ENCODE measurements around the gene FLOT1. TPM values are rescaled to one million over a fixed set of nuclear protein-coding genes. Genes with fewer than 3 reads are reported as not detected.

Gene FLOT1
- 105 TPM for polyA plus RNA-seq (ENCODE audit: insufficient read length)

- no peak for DNase-seq (ENCODE audit: low read depth)
Measured at GRCh38 chr6:30742316-30743098, at the start of gene FLOT1. FLOT1 (minus strand) TSS chr6:30742687; CDS start chr6:30742189, 498 bp downstream.

- DNase-seq (ENCODE audit: low read depth) = no peak
Measured at GRCh38 chr6:30790724-30791383, 48.4 kb upstream of the FLOT1 start.

GRCh38 chr6:30789606-30790005, 47.1 kb upstream of the FLOT1 start:
- no peak for DNase-seq (ENCODE audit: low read depth)

- no peak for DNase-seq (ENCODE audit: low read depth)
Measured at GRCh38 chr6:30787954-30788353, 45.5 kb upstream of the FLOT1 start.

GRCh38 chr6:30782425-30783014, 40.0 kb upstream of the FLOT1 start:
- no peak for DNase-seq (ENCODE audit: low read depth)

- DNase-seq (ENCODE audit: low read depth) = peak; percentile 97
Measured at GRCh38 chr6:30781743-30782424, 39.4 kb upstream of the FLOT1 start.

GRCh38 chr6:30781395-30781742, 38.9 kb upstream of the FLOT1 start:
- no peak for DNase-seq (ENCODE audit: low read depth)

GRCh38 chr6:30780642-30780920, 38.1 kb upstream of the FLOT1 start:
- DNase-seq (ENCODE audit: low read depth) = no peak

- DNase-seq (ENCODE audit: low read depth) = no peak
Measured at GRCh38 chr6:30779850-30780641, 37.6 kb upstream of the FLOT1 start.

- no peak for DNase-seq (ENCODE audit: low read depth)
Measured at GRCh38 chr6:30778001-30778635, 35.6 kb upstream of the FLOT1 start.

- no peak for DNase-seq (ENCODE audit: low read depth)
Measured at GRCh38 chr6:30777155-30777485, 34.6 kb upstream of the FLOT1 start.

GRCh38 chr6:30776390-30777154, 34.1 kb upstream of the FLOT1 start:
- DNase-seq (ENCODE audit: low read depth) = no peak

GRCh38 chr6:30775104-30775503, 32.6 kb upstream of the FLOT1 start:
- no peak for DNase-seq (ENCODE audit: low read depth)

GRCh38 chr6:30774701-30775100, 32.2 kb upstream of the FLOT1 start:
- DNase-seq (ENCODE audit: low read depth) = no peak

GRCh38 chr6:30770592-30770991, 28.1 kb upstream of the FLOT1 start:
- DNase-seq (ENCODE audit: low read depth) = no peak

GRCh38 chr6:30769853-30770524, 27.5 kb upstream of the FLOT1 start:
- DNase-seq (ENCODE audit: low read depth) = no peak

- DNase-seq (ENCODE audit: low read depth) = no peak
Measured at GRCh38 chr6:30769088-30769852, 26.8 kb upstream of the FLOT1 start.

- DNase-seq (ENCODE audit: low read depth) = no peak
Measured at GRCh38 chr6:30768634-30769087, 26.2 kb upstream of the FLOT1 start.

- DNase-seq (ENCODE audit: low read depth) = no peak
Measured at GRCh38 chr6:30767944-30768301, 25.4 kb upstream of the FLOT1 start.

Data from forelimb muscle (tissue), 1 donor.